Loucy (cell line): ENCODE results near the gene SERINC4.

Experiments
- H2AFZ ChIP-seq: fragments of 200-600 bp; sonication (generic); 2 replicates; pipeline ENCODE4 v1.6.0; 2016; ENCODE audit warnings: antibody characterized with exemption, mild to moderate bottlenecking, low read length, moderate library complexity
- H3F3A ChIP-seq: fragments of 200-600 bp; 2 replicates; pipeline ENCODE4 v1.6.0; 2016; ENCODE audit warnings: antibody characterized with exemption, low read depth, mild to moderate bottlenecking
- H3K27me3 ChIP-seq: fragments of 200-600 bp; sonication (generic); 2 replicates; pipeline ENCODE4 v1.6.1; 2014; ENCODE audit warnings: low read length, mild to moderate bottlenecking; ENCODE audit not compliant: insufficient read depth, poor library complexity, severe bottlenecking
- H3K36me3 ChIP-seq: fragments of 200-600 bp; sonication (generic); 2 replicates; pipeline ENCODE4 v1.6.1; 2016; ENCODE audit warnings: low read length; ENCODE audit not compliant: insufficient read depth
- H3K4me1 ChIP-seq: fragments of 200-600 bp; sonication (generic); 2 replicates; pipeline ENCODE4 v1.5.1; 2014; ENCODE audit warnings: low read length, mild to moderate bottlenecking; ENCODE audit not compliant: insufficient read depth, poor library complexity, severe bottlenecking
- H3K4me2 ChIP-seq: fragments of 200-600 bp; sonication (generic); 2 replicates; pipeline ENCODE4 v1.6.0; 2014; ENCODE audit warnings: antibody characterized with exemption, low read length, low read depth, mild to moderate bottlenecking; ENCODE audit not compliant: poor library complexity, severe bottlenecking
- H3K4me3 ChIP-seq: fragments of 200-600 bp; sonication (generic); 2 replicates; pipeline ENCODE4 v1.5.1; 2014; ENCODE audit warnings: low read length, mild to moderate bottlenecking, mixed read lengths; ENCODE audit not compliant: poor library complexity, severe bottlenecking
- H3K79me2 ChIP-seq: fragments of 200-600 bp; sonication (generic); 2 replicates; pipeline ENCODE4 v1.6.1; 2014; ENCODE audit warnings: low read length; ENCODE audit not compliant: insufficient read depth
- H3K9ac ChIP-seq: fragments of 200-600 bp; sonication (generic); 2 replicates; pipeline ENCODE4 v1.6.0; 2014; ENCODE audit warnings: mild to moderate bottlenecking, low read depth, low read length, moderate library complexity; ENCODE audit not compliant: poor library complexity, severe bottlenecking
- H3K9me2 ChIP-seq: fragments of 200-600 bp; sonication (generic); replicated peaks from 2 replicates; pipeline ENCODE4 v1.6.1; 2016; ENCODE audit warnings: low read depth, low read length, mixed read lengths
- H3K9me3 ChIP-seq: fragments of 200-600 bp; sonication (generic); 2 replicates; pipeline ENCODE4 v1.6.1; 2014; ENCODE audit warnings: mild to moderate bottlenecking, antibody characterized with exemption, low read length, low read depth; ENCODE audit not compliant: insufficient read depth
- H4K20me1 ChIP-seq: fragments of 200-600 bp; sonication (generic); 2 replicates; pipeline ENCODE4 v1.6.0; 2014; ENCODE audit warnings: antibody characterized with exemption, low read length, mild to moderate bottlenecking; ENCODE audit not compliant: insufficient read depth, poor library complexity, severe bottlenecking
- EZH2phosphoT487 ChIP-seq: fragments of 200-600 bp; IDR thresholded peaks from 2 replicates; pipeline ENCODE4 v1.6.1; 2018; ENCODE audit warnings: antibody characterized with exemption, mild to moderate bottlenecking, moderate library complexity, borderline replicate concordance
- TF ChIP-seq, protein P1 (sequence below): fragments of 200-600 bp; sonication (generic); conservative IDR thresholded peaks from 2 replicates; pipeline ENCODE4 v1.5.1; 2014; ENCODE audit warnings: mild to moderate bottlenecking, antibody characterized with exemption, low read length

The SERINC4 gene

DNA sequence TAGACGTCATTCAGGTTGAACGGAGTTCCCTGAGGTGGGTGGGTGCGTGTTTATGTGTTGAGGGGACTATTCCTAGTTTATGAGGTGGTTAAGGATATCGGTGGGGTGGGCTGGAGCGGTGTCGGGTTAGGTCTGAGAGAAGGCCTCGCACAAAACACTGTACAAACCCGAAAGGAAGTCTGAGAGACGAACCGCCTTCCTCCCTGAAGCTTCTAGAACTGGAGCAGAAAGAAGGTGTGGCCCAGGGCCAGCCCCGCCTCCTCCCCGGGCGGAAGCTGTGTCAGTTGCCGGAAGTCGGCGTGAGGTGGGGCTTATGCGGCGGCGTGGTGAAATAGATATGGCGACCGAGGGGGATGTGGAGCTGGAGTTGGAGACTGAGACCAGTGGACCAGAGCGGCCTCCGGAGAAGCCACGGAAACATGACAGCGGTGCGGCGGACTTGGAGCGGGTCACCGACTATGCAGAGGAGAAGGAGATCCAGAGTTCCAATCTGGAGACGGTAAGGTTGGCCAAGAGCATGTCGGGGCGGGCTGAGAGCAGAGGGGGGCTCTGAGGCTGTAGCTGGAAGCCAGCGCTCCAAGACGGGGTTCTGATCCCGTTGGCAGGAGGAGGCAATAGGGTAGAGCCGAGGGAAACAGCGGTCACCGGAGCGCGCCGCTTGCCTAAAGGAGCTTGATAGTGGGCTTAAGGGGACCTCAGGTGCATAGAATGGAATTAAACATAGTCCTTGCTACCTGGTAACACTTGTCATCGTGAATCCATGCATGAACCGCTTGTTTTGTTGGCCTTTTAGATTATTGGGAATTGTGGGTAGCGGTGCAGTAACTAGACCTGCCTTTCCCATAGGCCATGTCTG lies 494 bp upstream of the SERINC4 start, which contains the start of gene HYPK:
TSS of gene HYPK (plus strand) at position 314 of the 856 bp plus-strand sequence. CDS start at position 338, 24 bp downstream.
- H3K4me2 ChIP-seq: peak within 1 kb of the TSS; percentile 86
- peak within 1 kb of the TSS; percentile 81 for H2AFZ ChIP-seq
- no peaks in the 10 kb centered on the region for H3K27me3 ChIP-seq
- peaks cover 27% of the 10 kb centered on the region for H3K79me2 ChIP-seq
- peak within 1 kb of the TSS; percentile 88 for H3K9ac ChIP-seq
- peaks cover 39% of the 10 kb centered on the region; the same call in 1 of the 2 replicates for H3K36me3 ChIP-seq
- peaks cover 14% of the 10 kb centered on the region for H4K20me1 ChIP-seq
- H3K4me1 ChIP-seq: peaks cover 27% of the 10 kb centered on the region
- TF ChIP-seq, protein P1, sequence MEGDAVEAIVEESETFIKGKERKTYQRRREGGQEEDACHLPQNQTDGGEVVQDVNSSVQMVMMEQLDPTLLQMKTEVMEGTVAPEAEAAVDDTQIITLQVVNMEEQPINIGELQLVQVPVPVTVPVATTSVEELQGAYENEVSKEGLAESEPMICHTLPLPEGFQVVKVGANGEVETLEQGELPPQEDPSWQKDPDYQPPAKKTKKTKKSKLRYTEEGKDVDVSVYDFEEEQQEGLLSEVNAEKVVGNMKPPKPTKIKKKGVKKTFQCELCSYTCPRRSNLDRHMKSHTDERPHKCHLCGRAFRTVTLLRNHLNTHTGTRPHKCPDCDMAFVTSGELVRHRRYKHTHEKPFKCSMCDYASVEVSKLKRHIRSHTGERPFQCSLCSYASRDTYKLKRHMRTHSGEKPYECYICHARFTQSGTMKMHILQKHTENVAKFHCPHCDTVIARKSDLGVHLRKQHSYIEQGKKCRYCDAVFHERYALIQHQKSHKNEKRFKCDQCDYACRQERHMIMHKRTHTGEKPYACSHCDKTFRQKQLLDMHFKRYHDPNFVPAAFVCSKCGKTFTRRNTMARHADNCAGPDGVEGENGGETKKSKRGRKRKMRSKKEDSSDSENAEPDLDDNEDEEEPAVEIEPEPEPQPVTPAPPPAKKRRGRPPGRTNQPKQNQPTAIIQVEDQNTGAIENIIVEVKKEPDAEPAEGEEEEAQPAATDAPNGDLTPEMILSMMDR: no peak
- TF ChIP-seq EZH2phosphoT487: no peak
- peaks cover 11% of the 10 kb centered on the region; the same call in 1 of the 2 replicates for H3F3A ChIP-seq
- peak within 1 kb of the TSS; percentile 91 for H3K4me3 ChIP-seq
- no peaks in the 10 kb centered on the region for H3K9me3 ChIP-seq
- no peaks in the 10 kb centered on the region for H3K9me2 ChIP-seq

DNA sequence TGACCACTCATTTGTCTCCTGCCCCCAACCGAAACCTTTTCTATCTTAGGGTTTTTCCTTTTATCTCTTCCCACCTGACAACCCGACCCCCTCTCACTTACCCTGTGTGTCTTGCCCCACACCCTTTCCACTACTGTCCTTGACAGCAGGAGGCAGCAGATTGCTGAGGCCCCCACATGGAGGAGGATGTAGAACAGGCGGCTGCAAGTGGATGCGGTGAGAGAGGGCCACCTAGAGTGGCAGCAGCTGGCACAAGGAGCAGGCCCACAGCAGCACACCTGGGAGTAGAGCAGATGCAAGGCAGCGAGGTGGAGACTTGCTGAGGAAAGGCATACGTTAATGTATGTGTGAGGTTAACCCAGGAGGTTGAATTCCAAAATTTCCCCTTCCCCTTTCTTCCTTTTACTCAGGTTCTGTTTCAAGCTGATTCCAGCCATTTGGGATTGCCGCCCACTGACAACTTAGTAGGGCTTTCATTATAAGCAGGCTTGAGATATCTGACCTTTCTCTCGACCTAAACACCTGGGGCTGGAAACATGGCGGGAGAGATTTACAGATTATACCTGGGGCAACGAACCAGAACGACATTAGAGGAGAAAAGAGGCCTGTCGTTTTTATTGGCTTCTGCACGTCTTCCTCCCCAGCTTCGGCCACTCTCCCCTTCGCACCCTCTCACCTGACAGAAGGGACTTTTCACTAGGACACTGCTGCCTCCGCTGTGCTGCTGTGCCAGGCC lies 643 bp downstream of the SERINC4 start:
- TF ChIP-seq, protein P1: peak; percentile 20; the same call in 1 of the 2 replicates
- TF ChIP-seq EZH2phosphoT487: no peak
- Histone ChIP-seq H3F3A (peaks cover 12% of the 10 kb centered on the region; the same call in 1 of the 2 replicates), H3K27me3 (no peaks in the 10 kb centered on the region), H3K4me3 (peak overlapping the region; percentile 91), H4K20me1 (peaks cover 25% of the 10 kb centered on the region), H3K79me2 (peaks cover 38% of the 10 kb centered on the region), H3K4me1 (peaks cover 39% of the 10 kb centered on the region), H3K9me3 (no peaks in the 10 kb centered on the region), H3K9ac (peak overlapping the region; percentile 88), H3K4me2 (peak overlapping the region; percentile 50), H2AFZ (no peak overlapping the region), H3K9me2 (no peaks in the 10 kb centered on the region), H3K36me3 (peaks cover 37% of the 10 kb centered on the region; the same call in 1 of the 2 replicates)

GRCh38 chr15:43796566-43796965 lies 3.5 kb downstream of the SERINC4 start:
- Histone ChIP-seq H3K9ac (no peak overlapping the region), H3K4me2 (no peak overlapping the region), H3K9me3 (no peaks in the 10 kb centered on the region), H3K36me3 (peaks cover 31% of the 10 kb centered on the region; the same call in 1 of the 2 replicates), H2AFZ (no peak overlapping the region), H3K79me2 (peaks cover 56% of the 10 kb centered on the region), H3K9me2 (no peaks in the 10 kb centered on the region), H3K4me3 (no peak overlapping the region), H3K27me3 (peaks cover 6% of the 10 kb centered on the region), H3K4me1 (peaks cover 53% of the 10 kb centered on the region), H3F3A (peaks cover 9% of the 10 kb centered on the region; the same call in 1 of the 2 replicates), H4K20me1 (peaks cover 46% of the 10 kb centered on the region)
- TF ChIP-seq EZH2phosphoT487: no peak
- TF ChIP-seq, protein P1: no peak
